Nephron progenitor cell (in vitro differentiated cells): ENCODE measurements around the gene EP400.
A peak's percentile ranks its signal among the peaks of the same experiment; 100 is the strongest.

Experiments
- DNase-seq: peaks from one replicate; pipeline ENCODE4 v3.0.0; 2021
- H3K27ac Mint-ChIP-seq: 2 replicates; pipeline ENCODE4 v1.8.0; 2021; ENCODE audit warnings: mild to moderate bottlenecking, moderate library complexity, mixed read lengths
- H3K27me3 Mint-ChIP-seq: 2 replicates; pipeline ENCODE4 v1.8.0; 2021; ENCODE audit warnings: mild to moderate bottlenecking, low read depth, mixed read lengths; ENCODE audit not compliant: poor library complexity
- H3K36me3 Mint-ChIP-seq: 2 replicates; pipeline ENCODE4 v1.8.0; 2021; ENCODE audit warnings: low read depth, mixed read lengths
- H3K4me1 Mint-ChIP-seq: 2 replicates; pipeline ENCODE4 v1.8.0; 2021; ENCODE audit warnings: mixed read lengths
- H3K4me3 Mint-ChIP-seq: 2 replicates; pipeline ENCODE4 v1.8.0; 2021; ENCODE audit warnings: mild to moderate bottlenecking, moderate library complexity, mixed read lengths
- H3K9me3 Mint-ChIP-seq: 2 replicates; pipeline ENCODE4 v1.8.0; 2021; ENCODE audit warnings: mild to moderate bottlenecking, moderate library complexity, mixed read lengths
- TF ChIP-seq, protein P1 (sequence below): fragments of 200-600 bp; sonication (generic); IDR thresholded peaks from 2 replicates; pipeline ENCODE4 v1.5.0; 2021; ENCODE audit warnings: antibody characterized with exemption

Gene EP400

GRCh38 chr12:132055535-132056096 lies 105.9 kb downstream of the EP400 start:
- H3K27ac Mint-ChIP-seq = no peak overlapping the region
- peaks cover 19% of the 10 kb centered on the region for H3K4me1 Mint-ChIP-seq
- no peak overlapping the region for H3K4me3 Mint-ChIP-seq
- TF ChIP-seq, protein P1, sequence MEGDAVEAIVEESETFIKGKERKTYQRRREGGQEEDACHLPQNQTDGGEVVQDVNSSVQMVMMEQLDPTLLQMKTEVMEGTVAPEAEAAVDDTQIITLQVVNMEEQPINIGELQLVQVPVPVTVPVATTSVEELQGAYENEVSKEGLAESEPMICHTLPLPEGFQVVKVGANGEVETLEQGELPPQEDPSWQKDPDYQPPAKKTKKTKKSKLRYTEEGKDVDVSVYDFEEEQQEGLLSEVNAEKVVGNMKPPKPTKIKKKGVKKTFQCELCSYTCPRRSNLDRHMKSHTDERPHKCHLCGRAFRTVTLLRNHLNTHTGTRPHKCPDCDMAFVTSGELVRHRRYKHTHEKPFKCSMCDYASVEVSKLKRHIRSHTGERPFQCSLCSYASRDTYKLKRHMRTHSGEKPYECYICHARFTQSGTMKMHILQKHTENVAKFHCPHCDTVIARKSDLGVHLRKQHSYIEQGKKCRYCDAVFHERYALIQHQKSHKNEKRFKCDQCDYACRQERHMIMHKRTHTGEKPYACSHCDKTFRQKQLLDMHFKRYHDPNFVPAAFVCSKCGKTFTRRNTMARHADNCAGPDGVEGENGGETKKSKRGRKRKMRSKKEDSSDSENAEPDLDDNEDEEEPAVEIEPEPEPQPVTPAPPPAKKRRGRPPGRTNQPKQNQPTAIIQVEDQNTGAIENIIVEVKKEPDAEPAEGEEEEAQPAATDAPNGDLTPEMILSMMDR = no peak
- peaks cover 72% of the 10 kb centered on the region for H3K36me3 Mint-ChIP-seq
- DNase-seq = no peak
- peaks cover 9% of the 10 kb centered on the region for H3K9me3 Mint-ChIP-seq
- H3K27me3 Mint-ChIP-seq = no peaks in the 10 kb centered on the region

DNA sequence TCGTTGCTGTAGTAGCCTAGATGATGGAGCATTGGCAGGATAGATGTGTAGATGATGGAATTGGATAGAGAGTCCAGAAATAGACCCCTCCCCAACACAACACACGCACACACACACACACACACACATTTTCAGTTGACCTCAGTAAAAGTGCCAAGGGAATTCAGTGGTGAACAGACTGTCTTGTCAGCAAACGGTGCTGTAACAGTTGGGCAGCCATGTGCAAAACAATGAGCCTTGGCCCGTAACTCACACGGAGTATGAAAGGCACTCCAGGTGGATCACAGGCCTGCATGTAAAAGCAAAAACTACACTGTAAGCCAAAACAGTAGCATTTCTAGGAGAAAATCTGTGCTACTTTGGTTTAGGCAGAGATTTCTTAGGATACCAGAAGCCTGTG lies 106.6 kb downstream of the EP400 start:
- H3K27me3 Mint-ChIP-seq = no peaks in the 10 kb centered on the region
- H3K36me3 Mint-ChIP-seq = peaks cover 71% of the 10 kb centered on the region
- TF ChIP-seq, protein P1 = no peak
- peaks cover 26% of the 10 kb centered on the region for H3K4me1 Mint-ChIP-seq
- H3K27ac Mint-ChIP-seq = peak overlapping the region; percentile 31
- no peak for DNase-seq
- H3K9me3 Mint-ChIP-seq = peaks cover 2% of the 10 kb centered on the region
- no peak overlapping the region for H3K4me3 Mint-ChIP-seq

GRCh38 chr12:132056951-132057350 lies 107.2 kb downstream of the EP400 start:
- H3K27ac Mint-ChIP-seq = peak overlapping the region; percentile 31
- peaks cover 66% of the 10 kb centered on the region for H3K36me3 Mint-ChIP-seq
- no peak overlapping the region for H3K4me3 Mint-ChIP-seq
- H3K27me3 Mint-ChIP-seq = no peaks in the 10 kb centered on the region
- no peak for DNase-seq
- H3K9me3 Mint-ChIP-seq = no peaks in the 10 kb centered on the region
- peaks cover 32% of the 10 kb centered on the region for H3K4me1 Mint-ChIP-seq
- TF ChIP-seq, protein P1 = no peak

DNA sequence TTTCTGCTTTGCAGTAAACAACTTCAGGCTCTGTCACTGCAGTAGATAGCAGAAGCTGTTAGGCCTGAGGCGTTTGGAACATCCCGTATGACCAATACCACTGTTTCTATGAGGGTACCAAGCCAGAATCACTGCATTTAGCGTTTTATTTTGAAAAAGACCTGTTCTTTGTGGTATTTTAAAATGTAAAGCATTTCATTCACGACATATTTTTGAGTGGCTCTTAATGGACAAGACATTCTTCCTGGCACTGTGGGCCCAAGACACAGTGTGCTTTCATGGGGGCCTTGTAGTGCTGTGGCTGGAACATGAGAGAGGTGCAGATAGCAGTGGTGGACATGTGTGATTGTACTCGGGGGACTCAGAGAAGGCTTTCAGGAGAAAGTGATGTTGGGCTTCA lies 107.9 kb downstream of the EP400 start:
- Mint-ChIP-seq H3K4me3 (no peak overlapping the region), H3K27ac (peak overlapping the region; percentile 93), H3K27me3 (no peaks in the 10 kb centered on the region), H3K9me3 (no peaks in the 10 kb centered on the region), H3K4me1 (peaks cover 40% of the 10 kb centered on the region), H3K36me3 (peaks cover 63% of the 10 kb centered on the region)
- DNase-seq = no peak
- TF ChIP-seq, protein P1 = no peak

DNA sequence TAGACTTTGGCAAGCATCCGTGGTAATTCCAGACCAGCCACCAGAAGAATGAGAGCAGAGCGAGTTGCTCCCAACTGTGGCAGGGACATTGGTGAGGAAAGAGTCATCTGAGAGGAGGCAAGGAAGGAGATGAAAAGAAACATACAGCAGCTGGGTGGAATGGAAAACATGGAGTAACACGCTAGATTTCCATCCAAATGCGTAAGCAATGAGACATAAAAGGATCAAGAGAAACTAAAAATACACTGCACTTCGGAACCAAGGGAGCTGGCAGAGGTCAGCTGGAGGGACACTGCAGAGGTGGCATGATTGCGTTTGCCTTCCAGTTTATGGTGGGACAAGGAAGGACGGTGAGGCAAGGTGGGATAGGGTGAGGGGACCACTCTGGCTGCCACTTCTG lies 111.5 kb downstream of the EP400 start:
- peak overlapping the region; percentile 66 for H3K27ac Mint-ChIP-seq
- H3K27me3 Mint-ChIP-seq = no peaks in the 10 kb centered on the region
- no peaks in the 10 kb centered on the region for H3K9me3 Mint-ChIP-seq
- H3K36me3 Mint-ChIP-seq = peaks cover 59% of the 10 kb centered on the region
- H3K4me3 Mint-ChIP-seq = peak overlapping the region; percentile 44
- DNase-seq = no peak
- TF ChIP-seq, protein P1 = no peak
- H3K4me1 Mint-ChIP-seq = peaks cover 43% of the 10 kb centered on the region

- peak overlapping the region; percentile 63 for H3K4me3 Mint-ChIP-seq
- no peaks in the 10 kb centered on the region for H3K27me3 Mint-ChIP-seq
- H3K36me3 Mint-ChIP-seq = peaks cover 56% of the 10 kb centered on the region
- peak; percentile 77 for DNase-seq
- peak overlapping the region; percentile 79 for H3K27ac Mint-ChIP-seq
- TF ChIP-seq, protein P1 = no peak
- H3K9me3 Mint-ChIP-seq = no peaks in the 10 kb centered on the region
- peaks cover 38% of the 10 kb centered on the region for H3K4me1 Mint-ChIP-seq
Measured at GRCh38 chr12:132061641-132062430, 112.1 kb downstream of the EP400 start.
